ENCODE data around the gene ZC3H4.

- TF ChIP-seq CTCF (IDR thresholded peaks at IDR 0.05) (no peak), POLR2A (IDR thresholded peaks at IDR 0.05) (peak; percentile 42 to 90)
Measured at GRCh38 chr19:47112997-47113849, at the start of gene ZC3H4.

Data from adrenal gland (tissue), 5 donors.